Measurements from ENCODE around the gene COX17. TPM values are rescaled to one million over a fixed set of nuclear protein-coding genes. Genes with fewer than 3 reads are reported as not detected.
A peak's percentile ranks its signal among the peaks of the same experiment; 100 is the strongest.

COX17 gene
- total RNA-seq, 1 donor from 2014 or later, result 16.9 TPM

DNA sequence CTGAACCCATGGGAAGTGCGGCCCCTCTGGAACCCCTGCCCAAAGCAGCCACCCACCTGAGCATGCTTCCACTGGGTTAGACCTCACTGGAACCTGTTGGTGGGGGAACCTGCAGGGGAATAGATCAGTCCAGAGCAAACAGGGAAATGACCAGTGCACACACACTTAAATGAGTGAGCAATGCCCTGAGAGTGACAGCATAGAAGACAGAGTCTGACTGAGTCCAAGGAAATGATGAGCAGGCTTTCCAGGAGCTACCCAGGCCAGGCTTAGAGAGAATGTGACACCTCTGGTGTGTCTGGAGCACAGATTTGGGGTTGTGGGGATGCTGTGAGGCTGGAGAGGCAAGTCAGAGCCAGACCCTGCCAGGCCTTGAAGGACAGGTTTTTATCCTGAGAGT lies 51.0 kb downstream of the COX17 start:
- TF ChIP-seq, protein P1, sequence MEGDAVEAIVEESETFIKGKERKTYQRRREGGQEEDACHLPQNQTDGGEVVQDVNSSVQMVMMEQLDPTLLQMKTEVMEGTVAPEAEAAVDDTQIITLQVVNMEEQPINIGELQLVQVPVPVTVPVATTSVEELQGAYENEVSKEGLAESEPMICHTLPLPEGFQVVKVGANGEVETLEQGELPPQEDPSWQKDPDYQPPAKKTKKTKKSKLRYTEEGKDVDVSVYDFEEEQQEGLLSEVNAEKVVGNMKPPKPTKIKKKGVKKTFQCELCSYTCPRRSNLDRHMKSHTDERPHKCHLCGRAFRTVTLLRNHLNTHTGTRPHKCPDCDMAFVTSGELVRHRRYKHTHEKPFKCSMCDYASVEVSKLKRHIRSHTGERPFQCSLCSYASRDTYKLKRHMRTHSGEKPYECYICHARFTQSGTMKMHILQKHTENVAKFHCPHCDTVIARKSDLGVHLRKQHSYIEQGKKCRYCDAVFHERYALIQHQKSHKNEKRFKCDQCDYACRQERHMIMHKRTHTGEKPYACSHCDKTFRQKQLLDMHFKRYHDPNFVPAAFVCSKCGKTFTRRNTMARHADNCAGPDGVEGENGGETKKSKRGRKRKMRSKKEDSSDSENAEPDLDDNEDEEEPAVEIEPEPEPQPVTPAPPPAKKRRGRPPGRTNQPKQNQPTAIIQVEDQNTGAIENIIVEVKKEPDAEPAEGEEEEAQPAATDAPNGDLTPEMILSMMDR (IDR thresholded peaks at IDR 0.05; ENCODE audit: unreplicated experiment), result no peak
- Mint-ChIP-seq H3K27ac (ENCODE audit: unreplicated experiment) (peak overlapping the region; percentile 67), H3K27me3 (ENCODE audit: unreplicated experiment) (peaks cover 8% of the 10 kb centered on the region), H3K4me3 (ENCODE audit: unreplicated experiment) (no peak overlapping the region), H3K4me1 (ENCODE audit: unreplicated experiment) (peaks cover 7% of the 10 kb centered on the region), H3K36me3 (ENCODE audit: low read depth, unreplicated experiment) (no peaks in the 10 kb centered on the region), H3K9me3 (ENCODE audit: unreplicated experiment) (no peaks in the 10 kb centered on the region)
- DNase-seq (ENCODE audit: low spot score), result no peak

DNA sequence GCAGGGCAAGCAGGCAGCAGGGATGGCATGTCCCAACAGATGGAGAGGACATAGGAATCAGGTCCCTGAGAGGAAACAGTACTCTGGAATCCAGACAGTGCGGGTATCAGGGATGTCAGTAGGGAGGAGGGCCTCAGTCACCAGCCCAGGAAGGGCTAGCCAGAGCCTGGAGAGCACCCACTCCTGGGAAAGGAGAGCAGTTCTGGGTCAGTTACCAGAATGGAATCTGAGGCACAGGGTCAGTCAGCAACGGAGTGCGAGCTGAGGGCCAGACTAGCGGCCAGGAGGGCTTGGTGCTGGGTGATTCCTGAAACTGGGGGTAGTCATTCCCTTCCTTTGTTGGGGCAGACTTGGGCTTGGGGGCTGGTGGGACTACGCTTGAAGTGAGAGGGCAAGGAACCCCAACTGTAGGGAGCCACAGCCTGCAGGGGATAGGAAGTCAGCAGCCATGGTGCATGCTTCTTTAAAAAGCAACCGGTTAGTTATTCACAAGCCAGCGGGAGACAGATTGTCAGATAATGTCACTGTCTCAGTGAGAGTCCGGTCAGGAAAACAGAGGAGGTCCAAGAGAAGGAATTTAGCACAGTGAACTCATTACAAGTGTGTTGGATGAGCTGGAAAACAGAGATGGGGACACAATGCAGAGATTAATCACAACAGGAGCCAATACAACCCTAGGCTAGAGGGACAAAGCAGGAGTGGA lies 51.6 kb downstream of the COX17 start:
- Mint-ChIP-seq H3K27ac (ENCODE audit: unreplicated experiment) (no peak overlapping the region), H3K9me3 (ENCODE audit: unreplicated experiment) (no peaks in the 10 kb centered on the region), H3K4me1 (ENCODE audit: unreplicated experiment) (peaks cover 7% of the 10 kb centered on the region), H3K36me3 (ENCODE audit: low read depth, unreplicated experiment) (no peaks in the 10 kb centered on the region), H3K27me3 (ENCODE audit: unreplicated experiment) (peaks cover 8% of the 10 kb centered on the region), H3K4me3 (ENCODE audit: unreplicated experiment) (no peak overlapping the region)
- no peak for DNase-seq (ENCODE audit: low spot score)
- TF ChIP-seq, protein P1 (IDR thresholded peaks at IDR 0.05; ENCODE audit: unreplicated experiment), result no peak

DNA sequence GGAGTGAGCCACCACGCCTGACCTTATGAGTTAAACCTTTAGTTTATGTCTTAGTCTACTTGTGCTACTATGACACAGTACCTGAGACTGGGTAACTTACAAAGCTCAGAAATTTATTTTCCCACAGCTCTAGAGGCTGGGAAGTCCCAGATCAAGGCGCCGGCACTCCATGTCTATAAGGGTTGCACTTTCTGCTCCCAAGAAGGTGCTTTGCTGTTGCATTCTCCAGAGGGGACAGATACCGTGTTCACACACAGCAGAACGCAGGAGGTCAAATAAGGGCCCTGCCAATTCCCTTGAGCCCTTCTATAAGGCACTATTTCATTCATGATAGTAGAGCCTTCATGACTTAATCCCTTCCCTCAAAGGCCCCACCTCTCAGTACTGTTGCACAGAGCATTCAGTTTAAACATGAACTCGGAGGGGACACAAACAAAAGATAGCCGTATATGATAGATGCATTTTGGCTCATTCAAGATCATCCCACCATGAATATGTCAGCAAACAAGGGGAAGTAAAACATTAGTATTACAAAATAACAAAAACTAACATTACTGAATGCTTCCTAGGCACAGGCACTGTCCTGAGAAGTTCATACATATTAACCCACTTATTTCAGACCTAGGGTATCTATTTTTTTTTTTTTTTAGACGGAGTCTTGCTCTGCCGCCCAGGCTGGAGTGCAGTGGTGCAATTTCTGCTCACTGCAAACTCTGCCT lies 53.0 kb downstream of the COX17 start:
- Mint-ChIP-seq H3K36me3 (ENCODE audit: low read depth, unreplicated experiment) (no peaks in the 10 kb centered on the region), H3K27ac (ENCODE audit: unreplicated experiment) (no peak overlapping the region), H3K4me1 (ENCODE audit: unreplicated experiment) (peaks cover 7% of the 10 kb centered on the region), H3K4me3 (ENCODE audit: unreplicated experiment) (no peak overlapping the region), H3K9me3 (ENCODE audit: unreplicated experiment) (no peaks in the 10 kb centered on the region), H3K27me3 (ENCODE audit: unreplicated experiment) (peaks cover 8% of the 10 kb centered on the region)
- DNase-seq (ENCODE audit: low spot score), result no peak
- TF ChIP-seq, protein P1 (IDR thresholded peaks at IDR 0.05; ENCODE audit: unreplicated experiment), result no peak

DNA sequence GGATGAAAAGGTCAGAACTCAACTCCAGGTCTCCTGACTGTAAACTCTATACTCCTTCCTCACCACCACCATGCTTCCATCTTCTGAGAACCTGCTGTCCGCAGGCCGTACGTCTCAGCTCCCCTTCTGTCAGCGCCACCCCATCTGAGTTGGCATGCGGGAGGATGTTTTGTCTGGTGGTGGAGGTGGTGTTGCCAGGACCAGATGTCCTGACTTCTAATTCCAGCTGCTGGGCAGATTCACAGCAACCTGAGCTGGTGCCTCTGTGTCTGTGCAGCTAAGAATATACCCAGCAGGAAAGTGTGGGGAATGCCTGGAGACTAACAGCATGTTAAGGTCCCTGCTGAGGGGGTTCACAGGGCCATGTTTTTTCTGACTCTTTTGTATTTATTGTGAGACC lies 56.3 kb downstream of the COX17 start:
- no peak overlapping the region for H3K27ac Mint-ChIP-seq (ENCODE audit: unreplicated experiment)
- H3K4me1 Mint-ChIP-seq (ENCODE audit: unreplicated experiment), result peaks cover 8% of the 10 kb centered on the region
- H3K36me3 Mint-ChIP-seq (ENCODE audit: low read depth, unreplicated experiment), result no peaks in the 10 kb centered on the region
- H3K4me3 Mint-ChIP-seq (ENCODE audit: unreplicated experiment), result no peak overlapping the region
- DNase-seq (ENCODE audit: low spot score), result no peak
- H3K9me3 Mint-ChIP-seq (ENCODE audit: unreplicated experiment), result no peaks in the 10 kb centered on the region
- TF ChIP-seq, protein P1 (IDR thresholded peaks at IDR 0.05; ENCODE audit: unreplicated experiment), result no peak
- peaks cover 6% of the 10 kb centered on the region for H3K27me3 Mint-ChIP-seq (ENCODE audit: unreplicated experiment)

Other genes starting within 250 kb of the COX17 start
- 30.5 TPM for gene TMEM39A, start 213.8 kb downstream of the COX17 start, total RNA-seq (ENCODE audit: unreplicated experiment)
- 14.7 TPM for gene POGLUT1, start 208.4 kb downstream of the COX17 start, total RNA-seq (ENCODE audit: unreplicated experiment)
- gene TIMMDC1, start 178.9 kb downstream of the COX17 start, total RNA-seq (ENCODE audit: unreplicated experiment), result 83.0 TPM
- gene CD80, start 117.8 kb downstream of the COX17 start, total RNA-seq (ENCODE audit: unreplicated experiment), result not detected
- gene ADPRH, start 97.9 kb downstream of the COX17 start, total RNA-seq (ENCODE audit: unreplicated experiment), result 5.1 TPM
- gene PLA1A, start 79.5 kb downstream of the COX17 start, total RNA-seq (ENCODE audit: unreplicated experiment), result 0.80 TPM
- 2.0 TPM for gene POPDC2, start 16.8 kb downstream of the COX17 start, total RNA-seq (ENCODE audit: unreplicated experiment)
- gene CFAP91, start 25.6 kb upstream of the COX17 start, total RNA-seq (ENCODE audit: unreplicated experiment), result 0.23 TPM
- gene NR1I2, start 104.7 kb upstream of the COX17 start, total RNA-seq (ENCODE audit: unreplicated experiment), result 0.23 TPM

Data from endothelial cell (in vitro differentiated cells).